ENCODE data around the gene ANGPTL2. TPM values are rescaled to one million over a fixed set of nuclear protein-coding genes. Genes with fewer than 3 reads are reported as not detected.

ANGPTL2 gene
- total RNA-seq, 1 experiment from 2014 or later: 0.20 TPM

- H2AFZ ChIP-seq (ENCODE audit: low read depth, low read length, poor library complexity, severe bottlenecking): no peak overlapping the region
- no peaks in the 10 kb centered on the region for H4K20me1 ChIP-seq (ENCODE audit: insufficient read depth)
- no peaks in the 10 kb centered on the region for H3K27me3 ChIP-seq (ENCODE audit: insufficient read depth, low read length)
- RAD21 ChIA-PET (ENCODE audit: low non-redundant PET in 1 of 2, low total read pairs in 2 of 2, uncharacterized antibody in 2 of 2, unreplicated experiment in 2 of 2): no interaction called here
- no TSS peak for BruUV-seq (replicated peaks)
- no peak overlapping the region for H3K27ac ChIP-seq (ENCODE audit: low read depth, low read length)
- ATAC-seq (no peak), DNase-seq (ENCODE audit: low read depth, low spot score) (no peak)
- no peak overlapping the region for H3K4me3 ChIP-seq (replicated peaks in 1 of 2; ENCODE audit: low read depth in 1 of 2, low read length in 2 of 2)
- H3K36me3 ChIP-seq (ENCODE audit: control insufficient read depth in 1 of 2, insufficient read depth in 2 of 2, low read length in 2 of 2): no peaks in the 10 kb centered on the region
- intact Hi-C loops (cut with micrococcal nuclease): no loop called here
- H3K79me2 ChIP-seq (ENCODE audit: insufficient read depth, low read length): no peaks in the 10 kb centered on the region
- no peaks in the 10 kb centered on the region for H3K9me2 ChIP-seq (ENCODE audit: insufficient read depth)
- H3K4me1 ChIP-seq (ENCODE audit: control insufficient read depth in 1 of 2, insufficient read depth in 2 of 2, low read length in 2 of 2): peaks cover 11 to 14% of the 10 kb centered on the region in 2 experiments
- CTCF ChIA-PET: no interaction called here
- TF ChIP-seq ZFX (IDR thresholded peaks at IDR 0.05): no peak
- TF ChIP-seq EGR1 (IDR thresholded peaks at IDR 0.05; ENCODE audit: low read depth): no peak
- TF ChIP-seq POLR2A (IDR thresholded peaks at IDR 0.05; ENCODE audit: borderline replicate concordance, extremely low read depth, insufficient read depth, insufficient read length): no peak
- TF ChIP-seq SRF (IDR thresholded peaks at IDR 0.05; ENCODE audit: low read depth): no peak
- TF ChIP-seq RAD21 (IDR thresholded peaks at IDR 0.05; ENCODE audit: low read depth): no peak
- no peak overlapping the region for H3K4me2 ChIP-seq (ENCODE audit: low read length)
- no peaks in the 10 kb centered on the region for H3K9me3 ChIP-seq (ENCODE audit: control insufficient read depth in 1 of 2, insufficient read depth in 1 of 2, low read depth in 1 of 2, low read length in 2 of 2)
- H3K9ac ChIP-seq (ENCODE audit: low read length): no peak overlapping the region
- POLR2A ChIA-PET: no interaction called here
Observed at GRCh38 chr9:127136880-127137639, 14.6 kb upstream of the ANGPTL2 start.

GRCh38 chr9:127136081-127136879 lies 13.8 kb upstream of the ANGPTL2 start:
- Histone ChIP-seq H3K36me3 (ENCODE audit: control insufficient read depth in 1 of 2, insufficient read depth in 2 of 2, low read length in 2 of 2) (no peaks in the 10 kb centered on the region), H3K4me3 (replicated peaks in 1 of 2; ENCODE audit: low read depth in 1 of 2, low read length in 2 of 2) (no peak overlapping the region), H3K79me2 (ENCODE audit: insufficient read depth, low read length) (no peaks in the 10 kb centered on the region), H2AFZ (ENCODE audit: low read depth, low read length, poor library complexity, severe bottlenecking) (no peak overlapping the region), H3K9me3 (ENCODE audit: control insufficient read depth in 1 of 2, insufficient read depth in 1 of 2, low read depth in 1 of 2, low read length in 2 of 2) (no peaks in the 10 kb centered on the region), H3K27me3 (ENCODE audit: insufficient read depth, low read length) (no peaks in the 10 kb centered on the region), H3K9me2 (ENCODE audit: insufficient read depth) (no peaks in the 10 kb centered on the region), H3K9ac (ENCODE audit: low read length) (no peak overlapping the region), H3K4me1 (ENCODE audit: control insufficient read depth in 1 of 2, insufficient read depth in 2 of 2, low read length in 2 of 2) (peaks cover 18 to 22% of the 10 kb centered on the region in 2 experiments), H3K4me2 (ENCODE audit: low read length) (no peak overlapping the region), H4K20me1 (ENCODE audit: insufficient read depth) (no peaks in the 10 kb centered on the region), H3K27ac (ENCODE audit: low read depth, low read length) (no peak overlapping the region)
- intact Hi-C loops (cut with micrococcal nuclease): no loop called here
- DNase-seq (ENCODE audit: low read depth, low spot score) (no peak), ATAC-seq (no peak)
- RAD21 ChIA-PET (ENCODE audit: low non-redundant PET in 1 of 2, low total read pairs in 2 of 2, uncharacterized antibody in 2 of 2, unreplicated experiment in 2 of 2): no interaction called here
- CTCF ChIA-PET: no interaction called here
- POLR2A ChIA-PET: no interaction called here
- BruUV-seq (replicated peaks): no TSS peak
- TF ChIP-seq SRF (IDR thresholded peaks at IDR 0.05; ENCODE audit: low read depth): no peak
- TF ChIP-seq EZH2 (IDR thresholded peaks at IDR 0.05): no peak
- no peak for TF ChIP-seq ZFX (IDR thresholded peaks at IDR 0.05)
- TF ChIP-seq JUND (IDR thresholded peaks at IDR 0.05): no peak
- no peak for TF ChIP-seq SP1 (IDR thresholded peaks at IDR 0.05; ENCODE audit: low read depth)
- no peak for TF ChIP-seq CEBPB (IDR thresholded peaks at IDR 0.05; ENCODE audit: low read depth)
- TF ChIP-seq, protein P1, sequence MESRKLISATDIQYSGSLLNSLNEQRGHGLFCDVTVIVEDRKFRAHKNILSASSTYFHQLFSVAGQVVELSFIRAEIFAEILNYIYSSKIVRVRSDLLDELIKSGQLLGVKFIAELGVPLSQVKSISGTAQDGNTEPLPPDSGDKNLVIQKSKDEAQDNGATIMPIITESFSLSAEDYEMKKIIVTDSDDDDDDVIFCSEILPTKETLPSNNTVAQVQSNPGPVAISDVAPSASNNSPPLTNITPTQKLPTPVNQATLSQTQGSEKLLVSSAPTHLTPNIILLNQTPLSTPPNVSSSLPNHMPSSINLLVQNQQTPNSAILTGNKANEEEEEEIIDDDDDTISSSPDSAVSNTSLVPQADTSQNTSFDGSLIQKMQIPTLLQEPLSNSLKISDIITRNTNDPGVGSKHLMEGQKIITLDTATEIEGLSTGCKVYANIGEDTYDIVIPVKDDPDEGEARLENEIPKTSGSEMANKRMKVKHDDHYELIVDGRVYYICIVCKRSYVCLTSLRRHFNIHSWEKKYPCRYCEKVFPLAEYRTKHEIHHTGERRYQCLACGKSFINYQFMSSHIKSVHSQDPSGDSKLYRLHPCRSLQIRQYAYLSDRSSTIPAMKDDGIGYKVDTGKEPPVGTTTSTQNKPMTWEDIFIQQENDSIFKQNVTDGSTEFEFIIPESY (IDR thresholded peaks at IDR 0.05; ENCODE audit: extremely low read depth, insufficient replicate concordance, low read length): no peak
- TF ChIP-seq, protein P2, sequence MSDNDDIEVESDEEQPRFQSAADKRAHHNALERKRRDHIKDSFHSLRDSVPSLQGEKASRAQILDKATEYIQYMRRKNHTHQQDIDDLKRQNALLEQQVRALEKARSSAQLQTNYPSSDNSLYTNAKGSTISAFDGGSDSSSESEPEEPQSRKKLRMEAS (IDR thresholded peaks at IDR 0.05): no peak
- TF ChIP-seq CBX3 (IDR thresholded peaks at IDR 0.05; ENCODE audit: low read depth): no peak
- TF ChIP-seq EGR1 (IDR thresholded peaks at IDR 0.05; ENCODE audit: low read depth): no peak
- TF ChIP-seq YY1 (IDR thresholded peaks at IDR 0.05; ENCODE audit: extremely low read depth, insufficient replicate concordance, low read depth, low read length): no peak
- TF ChIP-seq POLR2A (IDR thresholded peaks at IDR 0.05; ENCODE audit: borderline replicate concordance, extremely low read depth, insufficient read depth, insufficient read length): no peak
- no peak for TF ChIP-seq POLR2AphosphoS5 (IDR thresholded peaks at IDR 0.05; ENCODE audit: low read depth, low read length)
- no peak for TF ChIP-seq ZNF274 (IDR thresholded peaks at IDR 0.05; ENCODE audit: low read depth, low read length)
- TF ChIP-seq ELF1 (IDR thresholded peaks at IDR 0.05; ENCODE audit: borderline replicate concordance, low read depth): no peak
- TF ChIP-seq FOSL1 (IDR thresholded peaks at IDR 0.05; ENCODE audit: low read depth): no peak

Measured in HCT116 (cell line).